HepG2 (cell line): ENCODE measurements around the gene LAMA5. TPM values are rescaled to one million over a fixed set of nuclear protein-coding genes. Genes with fewer than 3 reads are reported as not detected.

Source experiments
- AGO2 ChIP-seq: fragments of 200-400 bp; formaldehyde crosslinking; optimal IDR thresholded peaks from 2 replicates; pipeline ENCODE3; 2017; ENCODE audit warnings: mild to moderate bottlenecking, low read depth, low read length, moderate library complexity
- MED13 ChIP-seq: sonication (generic); formaldehyde crosslinking; IDR thresholded peaks from 2 replicates; pipeline ENCODE4 v1.5.0; 2020; ENCODE audit warnings: missing genetic modification reagents
- SALL1 ChIP-seq: sonication (generic); formaldehyde crosslinking; IDR thresholded peaks from 2 replicates; pipeline ENCODE4 v1.8.0; 2022; ENCODE audit warnings: mild to moderate bottlenecking, missing genetic modification reagents
- TP53 ChIP-seq: sonication (generic); formaldehyde crosslinking; conservative IDR thresholded peaks from 2 replicates; pipeline ENCODE4 v1.4.0; 2020; ENCODE audit warnings: missing genetic modification reagents
- ZNF616 ChIP-seq: sonication (generic); formaldehyde crosslinking; IDR thresholded peaks from 2 replicates; pipeline ENCODE4 v1.5.0; 2020; ENCODE audit warnings: low read depth, mild to moderate bottlenecking, missing genetic modification reagents
- ZSCAN21 ChIP-seq: sonication (generic); formaldehyde crosslinking; IDR thresholded peaks from 2 replicates; pipeline ENCODE4 v1.8.0; 2022; ENCODE audit warnings: mild to moderate bottlenecking, missing genetic modification reagents, moderate library complexity, borderline replicate concordance
- polyA plus RNA-seq, 8 experiments: library from polyadenylated mRNA; depleted of rRNA in 3 of 8; stranded (reverse) in 7 of 8; unstranded in 1 of 8; fragments of >200 nt; fragmentation: Illumina TruSeq in 4 of 8; extraction: Trizol in 4 of 8; gene quantifications; 2 replicates each; pipeline versions ENCODE4 v1.2.1 to v1.2.3, GENCODE V29; 2011 to 2016; ENCODE audit warnings: low read depth in 4 of 8, missing spikeins in 1 of 8, mixed read lengths in 1 of 8; ENCODE audit not compliant: insufficient read depth in 1 of 8
- total RNA-seq, 5 experiments: library from RNA; depleted of rRNA; stranded (reverse); fragments of >200 nt; fragmentation: Illumina TruSeq; extraction: Trizol; gene quantifications; 2 replicates each; pipeline ENCODE4 v1.2.3, GENCODE V29; 2016; ENCODE audit warnings: low read depth in 1 of 5
- TF ChIP-seq, protein P1 (sequence below): sonication (generic); formaldehyde crosslinking; IDR thresholded peaks from 2 replicates; pipeline ENCODE4 v1.4.0; 2020; ENCODE audit warnings: missing genetic modification reagents
- TF ChIP-seq, protein P2 (sequence below): sonication (generic); formaldehyde crosslinking; IDR thresholded peaks from 2 replicates; pipeline ENCODE4 v1.9.0; 2022; ENCODE audit warnings: missing genetic modification reagents, mild to moderate bottlenecking, borderline replicate concordance
- TF ChIP-seq, protein P3 (sequence below): sonication (generic); formaldehyde crosslinking; IDR thresholded peaks from 2 replicates; pipeline ENCODE4 v1.4.0; 2020; ENCODE audit warnings: missing genetic modification reagents; ENCODE audit errors: not compliant biosample characterization
- TF ChIP-seq, protein P4 (sequence below), 2 experiments: sonication (generic) in 1 of 2; formaldehyde crosslinking in 1 of 2; IDR thresholded peaks; 2 replicates each; pipeline versions ENCODE4 v1.6.1 to v1.9.0; 2014 to 2022; ENCODE audit warnings: antibody characterized with exemption in 1 of 2, borderline replicate concordance in 1 of 2, inconsistent platforms in 1 of 2, low read depth in 1 of 2, missing genetic modification reagents in 1 of 2
- TF ChIP-seq, protein P5 (sequence below), 2 experiments: fragments of 450-650 bp in 1 of 2; sonication (generic) in 1 of 2; formaldehyde crosslinking; IDR thresholded peaks; 2 replicates each; pipeline versions ENCODE4 v1.5.0 to v1.8.0; 2020 to 2022; ENCODE audit warnings: mild to moderate bottlenecking in 1 of 2, missing genetic modification reagents in 1 of 2
- TF ChIP-seq, protein P6 (sequence below): sonication (generic); formaldehyde crosslinking; IDR thresholded peaks from 2 replicates; pipeline ENCODE4 v1.4.0; 2020; ENCODE audit warnings: missing genetic modification reagents, mild to moderate bottlenecking, borderline replicate concordance
- TF ChIP-seq, protein P7 (sequence below): sonication (generic); formaldehyde crosslinking; IDR thresholded peaks from 2 replicates; pipeline ENCODE4 v1.8.0; 2022; ENCODE audit warnings: missing genetic modification reagents, mild to moderate bottlenecking, borderline replicate concordance

LAMA5 gene
- total and polyA plus RNA-seq, 2 of the 13 experiments (the other 11 are each of a cell fraction or from before 2014, with no cell fraction given), result 21.0 to 44.7 TPM

DNA sequence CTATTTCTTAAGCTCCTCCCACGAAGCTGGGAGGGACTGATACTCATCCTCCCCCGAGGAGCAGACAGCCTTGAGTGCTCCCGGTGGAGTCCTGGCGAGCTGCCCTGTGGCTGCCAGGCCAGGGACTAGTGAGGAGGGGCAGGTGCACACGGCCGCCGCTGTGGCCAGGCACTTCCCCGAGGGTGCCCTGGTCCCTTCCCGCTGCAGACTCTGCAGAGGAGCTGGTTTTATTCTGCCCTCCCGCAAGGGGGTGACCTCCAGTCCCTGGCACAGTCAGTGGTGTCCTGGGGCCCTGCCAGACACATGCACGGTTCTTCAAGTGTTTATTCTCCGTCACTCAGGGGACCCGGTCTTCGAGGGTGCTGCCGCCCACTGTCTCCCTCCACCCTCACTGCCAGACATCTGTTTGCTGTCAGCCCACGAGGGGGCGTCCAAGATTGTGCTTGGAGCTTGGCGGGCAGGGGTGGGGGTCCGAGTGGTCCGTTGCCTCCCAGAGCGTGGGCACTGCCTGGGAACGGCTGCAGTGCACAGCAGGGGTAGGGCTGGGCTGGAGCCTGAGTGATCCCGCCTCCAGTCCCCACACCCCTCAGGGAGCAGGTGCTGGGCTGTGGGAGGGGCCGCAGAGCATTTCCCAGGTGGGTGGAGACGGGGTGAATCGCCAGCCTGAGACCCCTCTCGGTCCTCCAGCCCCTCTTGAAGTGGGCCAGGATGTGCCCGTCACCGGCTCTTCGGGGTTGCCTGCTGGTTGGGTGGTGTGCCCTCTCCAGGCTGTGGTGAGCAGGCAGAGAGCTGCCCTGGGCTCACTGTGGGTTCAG is 43.0 kb upstream of the LAMA5 start (continued):
- TF ChIP-seq, protein P1, sequence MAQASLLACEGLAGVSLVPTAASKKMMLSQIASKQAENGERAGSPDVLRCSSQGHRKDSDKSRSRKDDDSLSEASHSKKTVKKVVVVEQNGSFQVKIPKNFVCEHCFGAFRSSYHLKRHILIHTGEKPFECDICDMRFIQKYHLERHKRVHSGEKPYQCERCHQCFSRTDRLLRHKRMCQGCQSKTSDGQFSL, result no peak
- TF ChIP-seq, protein P2, sequence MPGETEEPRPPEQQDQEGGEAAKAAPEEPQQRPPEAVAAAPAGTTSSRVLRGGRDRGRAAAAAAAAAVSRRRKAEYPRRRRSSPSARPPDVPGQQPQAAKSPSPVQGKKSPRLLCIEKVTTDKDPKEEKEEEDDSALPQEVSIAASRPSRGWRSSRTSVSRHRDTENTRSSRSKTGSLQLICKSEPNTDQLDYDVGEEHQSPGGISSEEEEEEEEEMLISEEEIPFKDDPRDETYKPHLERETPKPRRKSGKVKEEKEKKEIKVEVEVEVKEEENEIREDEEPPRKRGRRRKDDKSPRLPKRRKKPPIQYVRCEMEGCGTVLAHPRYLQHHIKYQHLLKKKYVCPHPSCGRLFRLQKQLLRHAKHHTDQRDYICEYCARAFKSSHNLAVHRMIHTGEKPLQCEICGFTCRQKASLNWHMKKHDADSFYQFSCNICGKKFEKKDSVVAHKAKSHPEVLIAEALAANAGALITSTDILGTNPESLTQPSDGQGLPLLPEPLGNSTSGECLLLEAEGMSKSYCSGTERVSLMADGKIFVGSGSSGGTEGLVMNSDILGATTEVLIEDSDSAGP (CRISPR knock-in tag), result peak; percentile 59; the same call in 1 of the 2 replicates
- TF ChIP-seq, protein P3, sequence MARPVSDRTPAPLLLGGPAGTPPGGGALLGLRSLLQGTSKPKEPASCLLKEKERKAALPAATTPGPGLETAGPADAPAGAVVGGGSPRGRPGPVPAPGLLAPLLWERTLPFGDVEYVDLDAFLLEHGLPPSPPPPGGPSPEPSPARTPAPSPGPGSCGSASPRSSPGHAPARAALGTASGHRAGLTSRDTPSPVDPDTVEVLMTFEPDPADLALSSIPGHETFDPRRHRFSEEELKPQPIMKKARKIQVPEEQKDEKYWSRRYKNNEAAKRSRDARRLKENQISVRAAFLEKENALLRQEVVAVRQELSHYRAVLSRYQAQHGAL, result no peak
- TF ChIP-seq AGO2 (no peak), ZSCAN21 (CRISPR knock-in tag) (0 out of 2 replicates have a peak, but pooled peaks have one; percentile 81), ZNF616 (CRISPR knock-in tag) (no peak), MED13 (CRISPR knock-in tag) (no peak), SALL1 (CRISPR knock-in tag) (0 out of 2 replicates have a peak, but pooled peaks have one; percentile 17), TP53 (CRISPR knock-in tag) (no peak)
- TF ChIP-seq, protein P4, sequence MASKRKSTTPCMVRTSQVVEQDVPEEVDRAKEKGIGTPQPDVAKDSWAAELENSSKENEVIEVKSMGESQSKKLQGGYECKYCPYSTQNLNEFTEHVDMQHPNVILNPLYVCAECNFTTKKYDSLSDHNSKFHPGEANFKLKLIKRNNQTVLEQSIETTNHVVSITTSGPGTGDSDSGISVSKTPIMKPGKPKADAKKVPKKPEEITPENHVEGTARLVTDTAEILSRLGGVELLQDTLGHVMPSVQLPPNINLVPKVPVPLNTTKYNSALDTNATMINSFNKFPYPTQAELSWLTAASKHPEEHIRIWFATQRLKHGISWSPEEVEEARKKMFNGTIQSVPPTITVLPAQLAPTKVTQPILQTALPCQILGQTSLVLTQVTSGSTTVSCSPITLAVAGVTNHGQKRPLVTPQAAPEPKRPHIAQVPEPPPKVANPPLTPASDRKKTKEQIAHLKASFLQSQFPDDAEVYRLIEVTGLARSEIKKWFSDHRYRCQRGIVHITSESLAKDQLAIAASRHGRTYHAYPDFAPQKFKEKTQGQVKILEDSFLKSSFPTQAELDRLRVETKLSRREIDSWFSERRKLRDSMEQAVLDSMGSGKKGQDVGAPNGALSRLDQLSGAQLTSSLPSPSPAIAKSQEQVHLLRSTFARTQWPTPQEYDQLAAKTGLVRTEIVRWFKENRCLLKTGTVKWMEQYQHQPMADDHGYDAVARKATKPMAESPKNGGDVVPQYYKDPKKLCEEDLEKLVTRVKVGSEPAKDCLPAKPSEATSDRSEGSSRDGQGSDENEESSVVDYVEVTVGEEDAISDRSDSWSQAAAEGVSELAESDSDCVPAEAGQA (IDR thresholded peaks at IDR 0.05; ENCODE audit: low read depth), result no peak; the same call in 1 of the 2 replicates
- TF ChIP-seq, protein P4 (CRISPR knock-in tag; IDR thresholded peaks at IDR 0.05; ENCODE audit: borderline replicate concordance), result no peak
- TF ChIP-seq, protein P5, sequence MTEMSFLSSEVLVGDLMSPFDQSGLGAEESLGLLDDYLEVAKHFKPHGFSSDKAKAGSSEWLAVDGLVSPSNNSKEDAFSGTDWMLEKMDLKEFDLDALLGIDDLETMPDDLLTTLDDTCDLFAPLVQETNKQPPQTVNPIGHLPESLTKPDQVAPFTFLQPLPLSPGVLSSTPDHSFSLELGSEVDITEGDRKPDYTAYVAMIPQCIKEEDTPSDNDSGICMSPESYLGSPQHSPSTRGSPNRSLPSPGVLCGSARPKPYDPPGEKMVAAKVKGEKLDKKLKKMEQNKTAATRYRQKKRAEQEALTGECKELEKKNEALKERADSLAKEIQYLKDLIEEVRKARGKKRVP (CRISPR knock-in tag; IDR thresholded peaks at IDR 0.05), result no peak
- TF ChIP-seq, protein P6, sequence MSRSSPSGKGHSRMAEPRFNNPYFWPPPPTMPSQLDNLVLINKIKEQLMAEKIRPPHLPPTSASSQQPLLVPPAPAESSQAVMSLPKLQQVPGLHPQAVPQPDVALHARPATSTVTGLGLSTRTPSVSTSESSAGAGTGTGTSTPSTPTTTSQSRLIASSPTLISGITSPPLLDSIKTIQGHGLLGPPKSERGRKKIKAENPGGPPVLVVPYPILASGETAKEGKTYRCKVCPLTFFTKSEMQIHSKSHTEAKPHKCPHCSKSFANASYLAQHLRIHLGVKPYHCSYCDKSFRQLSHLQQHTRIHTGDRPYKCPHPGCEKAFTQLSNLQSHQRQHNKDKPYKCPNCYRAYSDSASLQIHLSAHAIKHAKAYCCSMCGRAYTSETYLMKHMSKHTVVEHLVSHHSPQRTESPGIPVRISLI (CRISPR knock-in tag), result 0 out of 2 replicates have a peak, but pooled peaks have one; percentile 13
- TF ChIP-seq, protein P7, sequence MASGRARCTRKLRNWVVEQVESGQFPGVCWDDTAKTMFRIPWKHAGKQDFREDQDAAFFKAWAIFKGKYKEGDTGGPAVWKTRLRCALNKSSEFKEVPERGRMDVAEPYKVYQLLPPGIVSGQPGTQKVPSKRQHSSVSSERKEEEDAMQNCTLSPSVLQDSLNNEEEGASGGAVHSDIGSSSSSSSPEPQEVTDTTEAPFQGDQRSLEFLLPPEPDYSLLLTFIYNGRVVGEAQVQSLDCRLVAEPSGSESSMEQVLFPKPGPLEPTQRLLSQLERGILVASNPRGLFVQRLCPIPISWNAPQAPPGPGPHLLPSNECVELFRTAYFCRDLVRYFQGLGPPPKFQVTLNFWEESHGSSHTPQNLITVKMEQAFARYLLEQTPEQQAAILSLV (CRISPR knock-in tag), result no peak
